Limb (tissue), 2 donors: ENCODE measurements around the gene DAPK2.
"Not testable (repeated sequence)": the region's sequence is repeated elsewhere in the genome, so short reads cannot be mapped to it uniquely, and the experiment has no call there.

Source experiments
- DNase-seq, 2 donors: peaks; one replicate each; pipeline ENCODE4 v3.0.0-alpha.2; 2016; ENCODE audit errors: extremely low spot score in 2 of 2

Gene DAPK2

DNA sequence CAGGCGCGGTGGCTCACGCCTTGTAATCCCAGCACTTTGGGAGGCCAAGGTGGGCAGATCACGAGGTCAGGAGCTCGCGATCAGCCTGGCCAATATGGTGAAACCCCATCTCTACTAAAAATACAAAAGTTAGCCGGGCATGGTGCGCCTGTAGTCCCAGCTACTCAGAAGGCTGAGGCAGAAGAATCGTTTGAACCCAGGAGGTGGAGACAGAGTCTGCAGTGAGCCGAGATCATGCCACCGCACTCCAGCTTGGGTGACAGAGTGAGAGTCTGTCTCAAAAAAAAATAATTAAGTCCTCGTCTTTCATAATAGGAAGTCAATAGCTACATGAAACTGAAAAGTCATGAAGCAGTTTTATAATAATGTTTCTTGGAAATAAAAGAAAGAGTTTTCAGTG is 7.4 kb upstream of the DAPK2 start:
- not testable (repeated sequence) for DNase-seq

DNA sequence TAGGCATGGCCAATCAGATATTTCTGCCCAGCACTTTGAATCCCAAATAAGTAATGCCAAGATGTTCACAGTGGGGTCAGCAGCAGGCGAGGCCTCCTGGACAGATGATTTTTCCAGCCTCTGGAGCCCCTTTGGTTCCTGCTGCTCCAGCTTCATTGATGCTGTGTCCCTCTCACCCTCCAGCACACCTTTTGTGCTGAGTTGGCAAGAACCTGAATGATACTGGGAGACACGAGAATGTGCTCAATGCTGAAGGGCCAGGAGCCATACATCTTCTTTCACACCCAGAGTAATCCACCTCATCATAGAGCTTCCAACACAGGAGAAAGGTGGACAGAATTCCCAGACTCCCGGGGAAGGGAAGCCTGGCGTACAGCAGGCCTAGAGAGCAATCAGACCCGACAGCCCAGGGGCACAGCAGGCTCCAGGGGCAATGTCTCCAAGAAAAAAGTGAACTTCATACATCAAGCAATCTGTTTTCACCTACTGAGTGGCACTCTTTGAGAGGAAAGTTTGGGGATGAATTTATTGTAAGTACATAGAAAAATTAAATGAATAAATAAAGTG is 6.7 kb upstream of the DAPK2 start:
- DNase-seq, result no peak

DNA sequence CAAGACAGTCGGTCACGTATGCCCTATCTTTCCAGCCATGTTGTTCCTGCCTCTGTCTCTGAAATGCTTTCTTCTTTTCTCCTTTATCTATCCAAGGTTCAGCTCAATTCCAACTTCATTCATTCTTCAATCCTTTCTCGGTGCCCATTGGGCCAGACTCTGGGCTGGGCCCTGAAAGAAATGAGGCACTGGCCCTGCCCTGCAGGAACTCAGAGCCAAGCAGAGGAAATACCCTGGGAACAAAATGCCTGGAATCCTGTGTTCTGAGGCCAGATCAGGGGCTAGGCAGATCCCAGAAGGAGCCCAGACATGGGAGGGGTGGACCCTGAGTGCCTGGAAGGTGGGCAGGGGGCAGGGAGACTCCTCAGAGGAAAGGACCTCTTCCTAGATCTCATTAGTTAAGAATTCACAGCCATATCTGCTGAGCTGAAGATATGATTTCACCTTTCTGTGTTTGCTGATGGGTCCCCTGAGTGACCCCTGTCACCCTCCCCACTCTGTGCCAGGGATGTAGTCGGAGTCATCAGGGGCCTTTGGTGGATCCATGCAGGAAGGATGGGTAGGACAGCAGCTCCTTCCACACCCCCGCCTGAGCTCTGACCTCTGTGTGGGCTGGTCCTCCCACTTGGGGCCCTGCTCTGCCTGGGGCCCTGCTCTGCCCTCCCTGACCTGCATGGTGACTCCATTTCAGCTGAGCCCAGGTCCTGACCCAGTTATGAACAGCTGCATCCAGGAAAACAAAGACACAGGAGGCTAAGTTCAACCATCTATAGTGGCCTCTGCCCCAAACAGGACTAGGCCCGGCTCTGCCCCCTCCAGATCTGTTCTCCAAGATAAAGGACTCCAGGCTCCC is 5.3 kb upstream of the DAPK2 start:
- no peak for DNase-seq

DNA sequence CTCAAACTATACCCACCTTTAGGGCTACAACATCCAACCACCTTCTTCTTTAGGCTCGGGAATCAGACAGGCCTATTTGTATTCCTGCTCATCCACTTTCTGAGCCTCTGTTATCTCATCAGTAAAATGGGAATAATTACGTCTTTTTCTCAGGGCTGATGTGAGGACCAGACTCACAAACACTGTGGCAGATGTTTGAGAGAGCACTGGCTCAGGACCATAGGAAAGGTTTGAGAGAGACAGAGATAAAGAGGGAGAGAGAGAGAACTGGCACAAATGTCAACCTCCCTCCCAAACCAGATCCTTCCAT is 4.8 kb upstream of the DAPK2 start:
- DNase-seq, result no peak

DNA sequence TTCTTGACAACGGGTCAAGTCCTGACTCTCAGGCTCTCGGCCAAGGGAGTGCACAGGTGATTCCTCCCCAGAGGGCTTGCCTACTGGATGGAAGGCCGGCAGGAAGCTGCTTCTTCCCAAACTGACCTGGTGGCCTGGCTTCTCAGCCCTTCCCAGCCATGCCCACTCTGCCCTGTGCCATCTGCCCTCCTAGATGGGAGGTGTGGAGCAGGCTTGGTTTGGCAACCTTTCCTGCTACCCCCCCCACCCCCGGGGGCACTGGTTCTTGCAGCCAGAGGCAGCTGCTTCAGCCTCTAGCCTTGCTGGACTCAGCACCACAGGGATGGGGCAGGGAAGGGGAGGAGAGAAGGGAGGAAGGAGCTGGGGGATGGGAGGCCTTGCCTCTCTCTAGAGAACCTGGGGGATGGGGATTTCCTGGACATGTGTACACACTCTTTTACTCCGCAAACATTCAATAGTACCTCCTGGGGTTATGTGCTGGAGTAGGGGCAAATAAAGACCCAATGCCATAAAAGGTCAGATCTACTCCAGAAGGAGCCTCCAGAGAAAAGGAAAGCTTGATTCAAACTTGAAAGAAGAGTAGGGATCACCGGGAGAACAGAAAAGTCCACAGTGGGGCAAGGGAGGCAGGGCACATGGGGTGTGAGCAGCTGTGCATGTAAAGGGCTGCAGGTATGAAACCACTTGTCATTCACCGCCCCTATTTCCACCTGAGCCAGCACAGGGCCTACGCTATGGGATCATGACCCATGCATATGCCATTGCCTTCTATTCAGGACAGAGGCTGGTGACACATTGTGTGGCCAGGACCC is 4.2 kb upstream of the DAPK2 start:
- DNase-seq, result no peak

DNA sequence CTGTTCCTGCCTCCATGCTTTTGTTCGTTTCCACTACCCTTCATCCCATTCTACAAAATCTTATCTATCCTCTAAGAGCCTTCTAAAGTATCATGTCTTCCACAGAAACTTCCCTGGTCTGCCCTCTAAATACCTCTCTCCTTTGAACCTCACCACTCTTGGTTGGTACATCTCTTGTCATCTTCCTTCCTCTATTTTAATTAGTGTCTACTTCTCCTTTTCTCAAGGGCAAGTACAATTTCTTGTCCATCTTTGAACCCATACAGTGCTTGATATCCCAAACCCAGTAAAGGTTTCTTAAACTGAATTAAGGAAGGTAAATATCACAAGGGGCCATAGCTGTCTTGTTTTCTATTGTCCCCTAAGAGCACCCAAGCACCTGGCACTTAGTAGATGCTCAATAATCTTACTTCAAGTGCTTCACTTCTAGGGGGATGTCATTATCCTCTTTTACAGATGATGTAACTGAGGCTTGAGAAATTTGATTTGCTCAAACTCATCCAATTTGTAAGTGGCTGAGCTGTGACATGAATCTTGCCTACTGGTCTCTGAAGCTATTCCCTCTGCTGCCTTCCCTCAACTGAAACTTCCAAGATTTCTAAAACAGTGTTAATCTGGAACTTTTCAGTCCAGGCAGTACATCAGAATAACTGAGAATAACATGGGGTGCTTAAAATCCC is 2.6 kb upstream of the DAPK2 start:
- DNase-seq, result no peak

DNA sequence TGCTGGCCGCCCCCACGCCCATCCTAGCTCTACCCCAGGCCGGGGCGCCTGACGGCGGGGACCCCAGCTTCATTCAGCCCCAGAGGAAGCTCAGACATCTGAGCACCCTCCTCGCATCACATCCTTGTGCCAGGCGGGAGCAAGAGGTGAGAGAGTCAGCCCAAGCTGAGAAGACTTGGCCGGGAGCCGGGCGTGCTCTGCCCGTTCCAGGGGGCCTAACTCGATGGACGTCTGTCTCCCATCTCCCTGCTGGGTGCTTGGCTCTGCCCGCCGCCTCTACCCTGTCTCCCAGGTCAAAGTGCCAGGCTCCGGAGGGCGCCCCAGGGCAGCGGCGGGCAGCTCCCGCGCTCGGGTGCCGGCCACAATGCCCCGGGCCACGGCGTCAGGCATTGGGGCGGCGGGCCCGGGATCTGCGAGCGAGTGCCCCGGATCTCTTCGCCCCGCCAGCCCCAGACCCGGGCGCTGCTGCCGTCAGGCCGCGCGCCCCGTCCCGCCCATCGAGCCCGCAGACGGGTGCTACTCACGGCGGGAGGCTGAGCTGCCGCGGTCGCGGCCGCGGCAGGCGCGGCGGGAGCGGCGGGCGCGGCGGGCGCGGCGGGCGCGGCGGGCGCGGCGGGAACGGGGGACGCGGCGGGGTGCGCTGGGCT is 388 bp downstream of the DAPK2 start:
- peak in 1 of 2 donors; percentile 40 for DNase-seq

DNA sequence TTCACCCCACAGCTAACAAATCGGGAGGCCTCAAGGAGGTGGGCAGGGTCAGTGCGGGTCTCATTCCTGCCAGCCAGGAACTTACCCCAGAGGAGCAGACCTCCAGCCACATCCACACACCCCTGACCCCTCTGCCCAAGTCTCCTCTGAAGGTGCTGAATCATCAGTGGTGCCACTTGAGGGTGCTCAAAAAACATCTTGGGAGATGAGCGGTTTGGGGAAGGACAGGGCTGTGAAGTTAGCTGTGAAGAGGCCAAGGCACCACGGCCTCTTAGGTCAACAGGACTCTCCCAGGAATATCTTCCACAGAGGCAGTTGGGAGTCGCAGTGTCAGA is 1.2 kb downstream of the DAPK2 start:
- DNase-seq, result no peak

DNA sequence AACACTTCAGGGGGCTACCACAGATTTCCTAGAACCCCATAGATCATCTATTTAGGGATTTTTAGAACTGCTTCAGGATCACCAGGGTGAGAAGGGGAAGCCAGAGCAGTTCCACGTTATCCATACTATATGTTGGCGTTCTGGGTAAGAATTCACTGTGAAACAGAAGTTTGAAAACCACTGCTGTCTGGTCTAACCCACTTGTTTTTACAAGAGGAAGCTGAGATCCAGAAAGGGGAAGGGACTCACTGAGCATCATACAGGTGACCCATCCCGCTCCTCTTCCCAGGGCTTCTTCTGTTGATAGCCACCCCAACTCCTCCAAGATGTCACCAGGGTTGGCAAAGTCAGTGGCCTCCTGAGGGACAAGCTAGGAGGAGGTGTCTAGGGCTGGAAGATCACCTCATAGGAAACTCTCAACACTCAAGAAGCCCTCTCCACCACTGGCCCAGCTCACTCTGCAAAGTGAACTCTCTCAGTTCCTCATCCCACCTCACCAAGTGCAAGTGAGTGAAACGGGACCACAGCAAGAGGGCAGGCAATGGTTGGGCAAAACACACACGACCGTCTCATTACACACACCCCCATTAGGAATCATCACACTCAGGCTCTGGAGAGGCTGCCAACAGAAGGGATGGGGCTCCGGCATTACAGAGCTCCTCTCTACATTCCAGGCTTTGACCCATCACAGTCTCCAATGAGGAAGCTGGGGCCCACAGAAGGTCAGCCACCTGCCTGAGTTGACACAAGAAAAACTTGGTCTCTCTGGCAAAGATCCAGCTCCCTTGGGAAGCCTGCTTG is 1.8 kb downstream of the DAPK2 start:
- DNase-seq, result no peak

DNA sequence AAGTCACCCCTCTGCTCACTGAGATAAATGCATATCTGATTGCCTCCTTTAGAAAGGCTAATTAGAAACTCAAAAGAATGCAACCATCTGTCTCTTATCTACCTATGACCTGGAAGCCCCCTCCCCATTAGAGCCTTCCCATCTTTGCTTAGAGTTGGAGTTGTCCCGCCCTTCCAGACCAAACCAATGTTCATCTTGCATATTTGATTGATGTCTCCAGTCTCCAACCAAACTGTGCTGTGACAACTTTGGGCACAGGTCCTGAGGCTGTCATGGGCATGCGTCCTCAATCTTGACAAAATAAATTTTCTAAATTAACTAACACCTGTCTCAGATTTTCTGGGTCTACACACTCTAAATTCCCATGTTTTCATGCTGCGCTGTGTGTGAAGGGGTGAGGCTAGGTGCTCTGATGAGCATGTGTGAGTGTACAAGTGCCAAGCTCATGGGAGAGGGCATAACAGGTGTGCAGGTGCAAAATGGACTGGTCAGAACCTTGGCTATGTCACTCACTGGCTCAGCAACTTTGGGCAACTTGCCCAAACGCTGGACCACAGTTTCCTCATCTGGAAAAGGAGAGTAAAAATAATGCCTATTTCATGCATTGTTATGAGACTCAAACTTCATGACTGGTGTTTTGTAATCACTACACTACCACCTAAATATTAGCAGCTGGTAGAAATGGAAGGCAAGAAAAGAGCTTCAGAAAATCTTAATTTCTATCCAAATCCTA is 7.2 kb downstream of the DAPK2 start:
- DNase-seq, result no peak

DNA sequence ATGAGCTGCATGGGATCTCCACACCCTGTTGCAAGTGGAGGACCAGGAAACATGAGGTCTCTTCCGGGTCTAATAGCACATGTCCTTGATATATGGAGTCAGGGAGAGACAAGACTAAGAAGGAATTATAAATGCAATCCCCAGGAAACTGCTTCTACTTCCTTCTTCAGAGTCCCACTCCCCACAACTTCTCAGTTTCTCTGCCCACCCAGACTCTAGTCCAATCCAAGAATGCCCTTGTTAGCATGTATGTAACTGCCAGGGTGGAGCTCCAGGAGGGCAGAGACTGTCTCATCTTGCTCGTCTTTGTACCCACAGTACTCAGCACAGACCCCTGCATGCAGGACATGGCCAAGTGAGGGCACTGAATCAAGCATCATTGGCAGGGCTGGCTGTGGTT is 8.3 kb downstream of the DAPK2 start:
- DNase-seq, result no peak

DNA sequence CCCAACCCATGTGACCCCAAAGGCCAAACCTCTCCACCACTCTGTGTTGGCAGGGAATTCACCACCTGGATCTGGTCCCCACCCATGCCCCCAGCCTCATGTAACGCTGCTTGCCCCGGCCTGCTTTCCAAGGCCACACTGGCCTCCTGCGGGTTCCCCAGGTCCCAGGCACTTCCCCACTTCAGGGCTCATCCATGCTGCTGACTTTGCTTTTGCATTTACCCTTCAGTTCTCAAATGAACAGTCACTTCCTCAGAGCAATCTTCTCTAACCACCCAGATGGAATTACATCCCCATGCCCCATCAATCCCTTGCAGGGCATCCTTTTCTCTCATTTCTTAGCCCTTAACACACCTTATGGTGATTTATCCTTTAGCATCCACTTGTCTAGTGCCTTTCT is 9.2 kb downstream of the DAPK2 start:
- no peak for DNase-seq

DNA sequence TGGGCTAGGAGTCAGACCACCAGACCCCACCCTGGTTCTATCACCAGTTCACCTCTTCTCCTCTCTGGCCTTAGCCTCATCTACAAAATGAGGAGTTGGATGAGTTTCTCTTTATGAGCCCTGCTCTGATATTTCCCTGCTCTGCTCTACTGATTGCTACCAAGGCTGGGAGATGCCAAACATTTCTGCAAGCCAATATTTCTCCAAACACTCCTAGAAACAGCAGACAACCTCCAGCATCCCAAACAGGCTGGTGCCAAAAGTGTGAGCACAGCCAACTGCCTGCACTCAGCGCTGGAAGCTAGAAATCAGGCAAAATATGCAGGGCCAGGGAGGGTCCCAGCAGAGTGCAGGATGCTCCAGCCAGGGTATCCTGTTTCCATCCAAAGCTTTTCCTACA is 10.8 kb downstream of the DAPK2 start:
- DNase-seq, result no peak

DNA sequence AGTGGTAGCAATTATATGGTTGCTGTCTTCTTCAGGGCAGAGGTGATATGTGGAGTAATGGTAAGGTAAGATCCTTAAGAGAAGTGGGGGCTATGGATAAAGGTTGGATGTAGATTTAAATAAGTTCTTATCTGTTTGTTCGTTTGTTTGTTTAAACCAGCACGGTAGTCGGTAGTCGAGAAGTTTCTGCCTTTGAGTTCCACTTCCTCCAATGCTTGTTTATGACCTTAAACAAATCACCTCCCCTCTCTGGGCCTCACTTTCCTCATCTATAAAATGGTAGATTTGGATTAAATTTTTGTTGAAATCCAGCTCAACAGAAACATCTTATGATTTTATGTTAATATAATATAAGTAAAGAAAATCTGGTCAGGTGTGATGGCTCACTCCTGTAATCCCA is 11.8 kb downstream of the DAPK2 start:
- no peak for DNase-seq

DNA sequence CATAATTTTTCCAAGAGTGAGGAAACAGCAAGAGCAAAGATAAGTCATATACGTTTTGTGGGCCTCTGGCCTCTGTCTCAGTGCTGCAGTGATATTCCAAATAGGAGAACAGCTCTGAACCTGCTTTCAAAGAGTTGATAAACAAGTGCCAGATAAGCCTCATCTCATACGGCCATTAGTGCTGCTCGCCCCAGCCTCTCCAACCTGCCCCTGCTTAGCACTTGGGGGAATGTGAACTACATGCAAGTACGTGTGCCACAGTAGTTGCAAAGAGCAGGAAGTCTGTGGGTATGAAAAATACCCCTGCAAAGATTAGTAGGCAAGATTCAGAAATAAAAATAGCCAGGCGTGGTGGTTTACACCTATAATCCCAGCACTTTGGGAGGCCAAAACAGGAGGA is 14.0 kb downstream of the DAPK2 start:
- DNase-seq, result no peak

DNA sequence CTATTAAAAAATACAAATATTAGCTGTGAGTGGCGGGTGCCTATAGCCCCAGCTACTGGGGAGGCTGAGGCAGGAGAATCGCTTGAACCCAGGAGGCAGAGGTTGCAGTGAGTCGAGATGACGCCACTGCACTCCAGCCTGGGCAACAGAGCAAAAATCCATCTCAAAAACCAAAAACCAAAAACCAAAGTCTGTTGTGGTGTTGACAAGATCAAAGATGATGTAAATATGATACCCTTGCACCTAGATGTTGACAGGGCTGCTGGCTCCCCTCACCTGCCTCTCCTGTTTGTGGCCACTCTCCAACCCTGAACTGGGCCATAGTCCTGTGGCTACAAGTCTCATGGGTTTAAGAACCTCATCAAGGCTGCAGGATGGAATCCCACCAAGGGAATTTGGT is 16.2 kb downstream of the DAPK2 start:
- DNase-seq, result no peak

DNA sequence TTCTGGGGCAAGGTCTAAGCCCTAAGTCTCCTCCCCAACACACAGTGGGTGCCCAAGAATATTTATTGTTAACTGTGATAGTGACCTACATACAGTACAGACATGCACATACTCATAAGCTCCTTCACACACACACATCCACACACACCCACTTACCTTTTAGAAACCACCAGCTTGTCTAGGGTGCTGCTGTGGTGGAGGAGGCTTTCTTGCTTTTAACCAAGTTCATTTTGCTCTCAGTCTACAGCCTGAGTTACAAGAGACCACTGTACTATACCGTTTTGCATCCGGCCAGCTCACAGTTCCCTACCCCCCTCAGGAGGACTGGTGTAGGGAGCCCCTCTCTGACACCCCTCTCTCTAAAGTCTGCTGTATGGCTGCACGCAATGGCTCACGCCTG is 16.7 kb downstream of the DAPK2 start:
- no peak for DNase-seq

DNA sequence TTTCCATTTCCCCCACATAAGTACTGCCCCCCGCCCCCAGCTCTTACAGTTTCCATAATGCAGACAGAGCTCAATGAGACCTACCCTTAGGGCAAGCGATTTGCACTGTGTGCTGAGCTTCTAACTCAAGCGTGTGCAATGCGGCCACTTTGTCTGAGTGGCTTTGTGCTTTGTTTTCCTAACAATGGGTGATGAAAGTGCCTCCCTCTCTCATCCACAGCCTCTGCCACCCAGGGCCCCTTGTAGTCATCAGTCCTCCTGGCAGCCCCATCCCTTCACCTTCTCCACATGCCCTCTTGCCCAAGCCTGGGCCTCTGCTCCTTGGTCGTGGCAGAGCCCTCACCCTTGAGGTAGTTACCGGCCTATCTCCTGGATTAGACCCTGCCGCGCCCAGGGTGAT is 17.2 kb downstream of the DAPK2 start:
- no peak for DNase-seq

DNA sequence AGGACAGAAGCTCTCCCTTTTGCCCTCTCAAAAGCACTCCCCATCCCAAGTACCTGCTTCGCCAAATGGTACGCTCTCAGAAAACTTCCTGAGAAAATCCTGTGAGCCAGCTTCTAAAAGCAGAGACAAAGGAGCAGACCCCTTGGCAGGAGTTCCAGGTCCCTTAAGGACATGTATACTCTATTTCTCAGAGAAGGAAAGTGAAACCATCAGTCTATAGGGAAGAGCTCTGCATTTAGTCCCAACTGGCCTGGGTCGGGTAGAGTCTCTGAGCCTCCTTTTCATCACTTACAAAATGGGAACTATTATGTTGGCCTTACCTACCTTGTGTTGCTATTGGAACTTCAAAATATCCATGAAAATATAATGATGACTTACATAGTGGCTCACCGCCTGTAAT is 19.7 kb downstream of the DAPK2 start:
- no peak for DNase-seq
